Measurements from ENCODE around the gene ADAMTSL2. TPM values are rescaled to one million over a fixed set of nuclear protein-coding genes. Genes with fewer than 3 reads are reported as not detected.

The ADAMTSL2 gene
- total and polyA plus RNA-seq, 8 donors, result 8.0 to 18.5 (median 12.3) TPM

- intact Hi-C loops (cut with DNase I), result no loop called here
- no peak for TF ChIP-seq CTCF (IDR thresholded peaks at IDR 0.05)
- H3K4me3 ChIP-seq, result no peak overlapping the region
- no peak overlapping the region for H3K27ac ChIP-seq
- peaks cover 7 to 12% of the 10 kb centered on the region in 2 donors for H3K4me1 ChIP-seq
- no peaks in the 10 kb centered on the region for H3K9me3 ChIP-seq
- ATAC-seq (no peak), DNase-seq (peak in 1 of 4 donors; percentile 69)
- peaks cover 0 to 24% of the 10 kb centered on the region in 2 donors for H3K27me3 ChIP-seq
- H3K36me3 ChIP-seq, result no peaks in the 10 kb centered on the region
Measured at GRCh38 chr9:133573791-133574515, 39.4 kb downstream of the ADAMTSL2 start.

- no peaks in the 10 kb centered on the region for H3K9me3 ChIP-seq
- ATAC-seq (no peak), DNase-seq (peak in 1 of 4 donors; percentile 73)
- H3K27me3 ChIP-seq, result peaks cover 0 to 33% of the 10 kb centered on the region in 2 donors
- TF ChIP-seq CTCF (IDR thresholded peaks at IDR 0.05), result no peak
- H3K4me3 ChIP-seq, result no peak overlapping the region
- H3K27ac ChIP-seq, result no peak overlapping the region
- H3K36me3 ChIP-seq, result no peaks in the 10 kb centered on the region
- intact Hi-C loops (cut with DNase I), result no loop called here
- H3K4me1 ChIP-seq, result peaks cover 7 to 12% of the 10 kb centered on the region in 2 donors
Measured at GRCh38 chr9:133574771-133575170, 40.3 kb downstream of the ADAMTSL2 start.

- DNase-seq, result peak in 1 of 4 donors; percentile 65
- Histone ChIP-seq H3K27me3 (peaks cover 0 to 33% of the 10 kb centered on the region in 2 donors), H3K9me3 (no peaks in the 10 kb centered on the region), H3K27ac (no peak overlapping the region), H3K4me3 (no peak overlapping the region), H3K36me3 (no peaks in the 10 kb centered on the region), H3K4me1 (peaks cover 7 to 12% of the 10 kb centered on the region in 2 donors)
- no peak for ATAC-seq
- TF ChIP-seq CTCF (IDR thresholded peaks at IDR 0.05), result no peak
- intact Hi-C loops (cut with DNase I), result no loop called here
Measured at GRCh38 chr9:133575186-133576030, 40.9 kb downstream of the ADAMTSL2 start.

- DNase-seq (peak in 1 of 4 donors; percentile 54), ATAC-seq (no peak)
- Histone ChIP-seq H3K27ac (no peak overlapping the region), H3K36me3 (no peaks in the 10 kb centered on the region), H3K9me3 (no peaks in the 10 kb centered on the region), H3K27me3 (peaks cover 0 to 33% of the 10 kb centered on the region in 2 donors), H3K4me1 (peaks cover 7 to 10% of the 10 kb centered on the region in 2 donors), H3K4me3 (no peak overlapping the region)
- intact Hi-C loops (cut with DNase I), result no loop called here
- no peak for TF ChIP-seq CTCF (IDR thresholded peaks at IDR 0.05)
Measured at GRCh38 chr9:133576031-133576874, 41.7 kb downstream of the ADAMTSL2 start.

Data from left lung (tissue), 10 donors.